HG02623 (cell line): ENCODE results near the gene WDR17.

Experiments used
- ATAC-seq: cut with Tn5 transposase; IDR thresholded peaks from one replicate; pipeline ENCODE4 v1.9.1; 2021; ENCODE audit warnings: moderate library complexity; ENCODE audit not compliant: unreplicated experiment

The WDR17 gene

DNA sequence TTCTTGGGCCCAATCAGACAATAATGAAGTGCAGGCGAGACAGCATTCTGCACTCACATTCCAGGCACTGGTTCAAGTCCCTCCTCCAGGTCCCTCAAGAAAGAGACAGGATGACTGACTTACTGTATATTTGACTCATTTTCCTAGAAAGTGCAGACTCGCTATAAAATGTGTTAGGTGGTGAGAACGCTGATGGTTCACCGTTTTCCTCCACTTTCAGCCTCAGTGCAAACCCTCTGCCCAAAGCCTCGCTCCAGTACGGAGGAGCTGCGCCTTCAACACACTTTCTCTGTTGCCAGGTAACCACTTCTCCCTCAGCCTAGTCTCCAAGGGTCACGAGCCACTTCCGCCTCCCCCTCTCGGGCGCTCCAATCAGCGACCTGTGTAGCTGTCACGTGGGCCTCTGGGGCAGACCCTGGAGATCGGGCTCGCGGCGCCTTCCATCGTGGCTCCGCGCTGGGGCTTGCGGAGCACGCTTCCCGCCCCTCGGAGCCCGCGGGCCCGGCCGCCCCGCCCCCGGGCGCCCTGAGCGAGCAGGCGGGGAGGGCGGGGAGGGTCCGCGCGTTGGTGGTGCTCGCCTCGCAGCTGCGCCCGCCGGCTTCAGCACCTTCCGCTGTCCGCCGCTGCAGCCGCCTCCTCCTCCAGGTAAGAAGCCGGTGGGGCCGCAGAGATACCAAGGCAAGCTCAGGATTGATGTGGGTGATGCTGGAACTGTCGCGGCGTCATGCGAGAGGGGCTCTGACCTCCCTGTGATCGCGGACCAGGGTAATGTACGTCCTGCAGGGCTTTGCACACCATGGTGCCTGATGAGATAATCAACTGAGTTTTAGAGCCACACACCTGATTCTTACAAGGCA, at the start of gene WDR17:
Gene WDR17, plus strand, starts transcription at position 407 of the 857 bp plus-strand sequence. CDS start 45,740 bp downstream, outside the sequence.
- ATAC-seq, result peak; percentile 100

DNA sequence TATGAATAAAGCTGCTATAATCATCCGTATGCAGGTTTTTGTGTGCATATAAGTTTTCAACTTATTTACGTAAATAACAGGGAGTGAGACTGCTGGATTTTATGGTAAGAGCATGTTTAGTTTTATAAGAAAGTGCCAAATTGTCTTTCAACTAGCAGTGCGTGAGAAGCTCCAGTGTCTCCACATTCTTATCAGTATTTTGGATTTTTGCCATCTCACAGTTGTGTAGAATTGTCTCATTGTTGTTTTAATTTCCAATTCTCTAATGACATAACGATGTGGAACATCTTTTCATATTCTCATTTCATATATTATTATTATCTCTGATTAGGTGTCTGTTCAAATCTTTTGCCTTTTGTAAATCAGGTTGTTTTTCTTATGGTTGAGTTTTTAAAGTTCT, 49.0 kb upstream of the WDR17 start:
- no peak for ATAC-seq

DNA sequence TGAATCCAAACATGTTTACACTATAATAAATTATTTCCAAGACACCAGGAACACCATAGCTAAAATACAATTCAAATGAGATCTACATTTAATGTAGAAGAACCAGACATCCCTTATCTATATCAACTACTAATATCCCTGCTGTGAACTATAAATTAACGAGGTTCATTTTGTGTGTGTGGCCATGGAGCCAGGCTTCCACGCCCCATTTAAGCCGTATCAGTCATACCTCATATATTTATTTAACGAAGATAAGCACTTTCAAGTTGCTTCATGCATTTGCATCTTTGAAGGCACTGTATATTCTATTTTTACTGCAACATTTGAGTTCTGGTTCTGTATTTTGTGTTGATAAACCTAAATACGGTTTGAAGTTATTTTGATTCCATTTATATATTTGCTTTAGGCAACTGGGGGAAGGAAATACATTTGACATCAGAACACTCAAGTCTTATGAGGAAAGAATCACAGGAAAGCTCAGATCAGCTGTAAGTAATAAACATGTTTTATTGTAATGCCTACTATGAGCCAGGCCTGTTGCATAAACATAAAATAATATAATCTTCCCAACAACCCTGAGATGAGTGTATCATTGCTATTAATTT, 45.1 kb upstream of the WDR17 start:
- ATAC-seq, result no peak

DNA sequence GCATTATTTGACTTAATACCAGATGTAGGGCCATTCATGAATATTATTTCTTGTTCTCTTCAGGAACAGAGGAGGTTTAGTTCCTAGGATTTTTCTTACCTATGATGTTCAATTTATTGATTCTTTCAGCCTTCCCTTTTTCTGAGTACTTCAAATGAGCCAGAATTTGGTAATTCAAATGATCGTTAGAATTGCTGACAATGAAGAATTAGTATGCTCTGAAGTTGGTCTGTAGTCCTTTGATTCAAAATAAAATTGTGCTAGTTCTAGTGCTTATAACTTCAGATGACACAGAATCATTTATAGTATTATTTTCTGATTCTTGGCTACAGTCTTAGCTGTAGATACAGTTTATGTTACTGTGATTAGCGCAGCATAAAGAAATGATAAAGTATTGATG, 35.2 kb upstream of the WDR17 start:
- no peak for ATAC-seq

DNA sequence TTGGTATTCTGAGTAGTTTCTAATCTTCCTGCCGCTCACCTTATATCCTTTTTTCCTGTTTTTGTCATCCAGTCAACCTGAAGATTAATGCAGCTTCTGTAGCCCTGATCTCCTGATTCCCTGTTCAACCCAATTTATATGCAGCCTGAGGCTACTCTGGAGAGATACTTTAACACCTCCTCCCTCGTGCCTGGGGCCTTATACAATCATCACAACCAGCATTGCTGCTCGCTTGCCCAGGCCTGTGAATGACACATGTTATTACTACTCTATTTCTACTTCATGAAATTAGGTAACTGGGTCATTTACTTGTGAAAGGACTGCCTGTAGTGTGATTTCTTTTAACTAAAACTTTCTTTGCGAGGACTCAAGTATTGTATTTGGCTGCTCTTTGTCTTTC, 33.7 kb upstream of the WDR17 start:
- no peak for ATAC-seq

DNA sequence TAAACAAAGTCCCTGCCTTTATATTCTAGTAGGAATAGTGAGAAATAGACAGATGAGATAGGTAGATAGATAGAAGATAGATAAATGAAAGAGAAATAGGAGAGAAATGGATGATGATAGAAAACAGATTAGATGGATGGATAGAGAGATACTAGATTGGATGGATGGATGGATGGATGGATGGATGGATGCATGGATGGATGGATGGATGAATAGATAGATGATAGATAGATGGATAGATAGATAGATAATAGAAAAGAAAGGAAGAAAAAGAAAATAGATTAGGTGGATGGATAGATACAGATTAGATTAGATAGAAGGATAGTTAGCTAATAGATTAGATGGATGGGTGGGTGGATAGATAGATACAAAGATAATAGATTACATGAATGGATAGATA, 33.2 kb upstream of the WDR17 start:
- no peak for ATAC-seq

DNA sequence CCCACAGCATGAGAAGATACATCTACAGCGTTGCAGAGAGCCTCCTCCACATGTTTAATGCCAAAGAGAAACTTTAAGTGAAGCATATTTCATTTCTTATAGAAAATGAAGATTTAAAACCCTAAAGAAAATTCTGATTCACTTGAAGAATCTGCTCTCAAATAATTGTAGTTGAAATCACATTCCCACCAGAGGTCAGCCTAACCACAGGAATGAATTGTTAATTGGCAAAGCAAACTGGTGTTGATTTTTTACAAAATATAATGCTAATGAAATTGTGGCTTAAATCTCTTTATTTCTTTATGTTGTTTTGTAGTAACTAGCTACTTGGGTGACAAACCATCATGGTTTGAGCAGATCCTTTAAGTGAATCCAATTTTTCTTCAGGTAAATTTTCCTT, 31.1 kb upstream of the WDR17 start:
- ATAC-seq, result no peak

DNA sequence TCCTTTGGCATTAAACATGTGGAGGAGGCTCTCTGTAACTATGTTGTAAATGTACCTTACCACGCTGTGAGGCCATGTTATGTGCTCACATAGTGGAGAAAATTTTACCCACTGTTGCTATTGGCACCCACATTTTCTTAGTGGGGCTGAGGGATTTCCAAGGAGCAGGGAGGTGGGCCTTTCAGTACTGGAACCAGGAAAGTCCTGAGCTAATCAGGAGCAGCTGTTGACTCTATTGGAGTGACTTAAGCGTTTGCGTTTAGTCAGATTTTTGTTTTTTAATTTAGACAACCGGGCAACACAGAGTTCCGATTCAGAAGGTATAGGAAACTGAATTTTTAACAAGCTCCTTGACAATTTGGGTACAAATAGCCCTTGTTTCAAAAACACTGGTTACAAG, 30.7 kb upstream of the WDR17 start:
- ATAC-seq, result no peak

DNA sequence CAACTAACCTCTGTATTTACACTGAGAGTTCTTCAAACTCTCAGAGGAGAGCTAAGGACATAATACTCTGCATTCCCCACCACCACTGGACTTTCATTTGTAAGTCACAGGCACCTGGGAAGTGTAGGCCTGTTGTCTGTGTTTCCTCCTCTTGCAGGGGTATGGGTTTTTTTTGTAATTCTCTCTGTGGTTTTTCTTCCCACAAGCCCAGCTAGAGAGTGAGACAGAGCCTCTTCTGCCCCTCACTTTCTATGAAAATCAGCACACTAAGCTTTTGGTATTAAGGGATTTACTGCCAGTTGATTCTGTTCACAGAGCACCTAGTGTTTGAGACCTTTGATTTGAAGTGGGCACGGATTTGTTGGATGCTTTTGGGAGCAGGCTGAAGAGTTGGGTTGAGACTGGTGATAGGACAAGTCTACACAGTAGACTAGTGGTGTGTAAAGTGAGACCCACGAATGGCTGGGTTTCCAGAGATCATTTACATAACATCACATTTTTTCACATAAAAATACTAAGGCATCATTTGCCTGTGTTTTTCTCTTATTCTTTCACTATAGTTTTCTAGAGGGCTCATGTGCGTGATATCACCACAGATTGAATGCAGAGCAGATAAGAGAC, 28.9 kb upstream of the WDR17 start:
- peak; percentile 94 for ATAC-seq

DNA sequence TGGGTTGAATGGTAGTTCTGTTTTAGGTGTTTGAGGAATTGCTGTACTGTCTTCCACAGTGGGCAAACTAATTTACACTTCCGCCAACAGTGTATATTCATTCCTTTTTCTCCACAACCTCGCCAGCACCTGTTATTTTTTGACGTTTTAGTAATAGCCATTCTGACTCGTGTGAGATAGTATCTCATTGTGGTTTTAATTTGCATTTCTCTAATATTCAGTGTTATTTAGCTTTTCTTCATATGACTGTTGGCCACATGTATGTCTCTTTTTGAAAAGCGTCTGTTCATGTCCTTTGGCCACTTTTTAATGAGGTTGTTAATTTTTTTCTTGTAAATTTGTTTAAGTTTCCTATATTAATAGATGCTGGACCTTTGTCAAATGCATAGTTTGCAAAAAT, 26.9 kb upstream of the WDR17 start:
- no peak for ATAC-seq

DNA sequence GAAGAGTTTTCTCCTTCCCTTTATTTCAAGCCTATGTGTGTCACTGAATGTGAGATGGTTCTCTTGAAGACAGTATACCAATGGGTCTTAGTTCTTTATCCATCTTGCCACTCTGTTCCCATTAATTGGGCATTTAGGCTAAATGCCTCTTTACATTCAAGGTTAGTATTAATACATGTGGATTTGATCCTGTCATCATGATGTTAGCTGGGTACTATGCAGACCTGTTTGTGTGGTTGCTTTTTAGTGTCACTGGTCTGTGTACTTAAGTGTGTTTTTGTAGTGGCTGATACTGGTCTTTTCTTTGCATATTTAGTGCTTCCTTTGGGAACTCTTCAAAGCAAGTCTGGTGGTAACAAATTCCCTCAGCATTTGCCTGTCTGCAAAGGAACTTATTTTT, 23.4 kb upstream of the WDR17 start:
- no peak for ATAC-seq

DNA sequence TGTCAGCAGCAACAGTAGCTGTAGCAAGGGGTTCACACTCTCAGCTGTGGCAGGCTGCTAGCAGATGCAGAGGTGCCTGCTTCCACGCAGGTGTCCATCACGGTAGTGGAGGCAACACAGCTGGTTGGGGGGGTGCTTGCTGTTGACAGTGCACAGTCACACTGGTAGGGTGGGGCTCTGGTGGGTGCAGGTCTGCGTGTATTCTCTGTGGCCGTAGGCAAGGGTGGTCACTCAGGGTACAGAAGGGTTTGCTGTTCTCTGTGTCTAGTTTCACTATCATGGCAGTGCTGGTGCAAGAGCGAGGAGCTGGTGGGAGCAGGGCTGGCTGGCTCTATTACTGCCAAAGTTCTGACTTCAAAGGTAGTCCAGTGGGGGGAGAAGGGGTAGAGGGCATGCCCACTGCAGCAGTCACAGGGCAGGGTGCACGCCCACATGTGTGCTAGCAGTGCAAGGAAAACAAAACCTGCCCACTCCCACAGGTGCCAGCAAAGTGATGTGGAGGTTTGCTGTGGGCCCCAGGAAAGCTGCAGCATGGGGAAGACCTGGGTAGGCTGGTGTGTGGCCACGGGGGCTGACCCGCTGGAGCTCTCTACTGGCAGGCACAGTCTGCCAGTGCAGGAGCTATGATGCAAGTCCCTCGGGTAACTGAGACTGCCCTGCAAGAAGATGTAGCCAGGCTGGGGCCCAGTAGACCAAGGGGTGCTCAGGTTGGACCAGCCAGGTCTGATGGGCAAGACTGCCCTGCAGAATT, 21.6 kb upstream of the WDR17 start:
- no peak for ATAC-seq

DNA sequence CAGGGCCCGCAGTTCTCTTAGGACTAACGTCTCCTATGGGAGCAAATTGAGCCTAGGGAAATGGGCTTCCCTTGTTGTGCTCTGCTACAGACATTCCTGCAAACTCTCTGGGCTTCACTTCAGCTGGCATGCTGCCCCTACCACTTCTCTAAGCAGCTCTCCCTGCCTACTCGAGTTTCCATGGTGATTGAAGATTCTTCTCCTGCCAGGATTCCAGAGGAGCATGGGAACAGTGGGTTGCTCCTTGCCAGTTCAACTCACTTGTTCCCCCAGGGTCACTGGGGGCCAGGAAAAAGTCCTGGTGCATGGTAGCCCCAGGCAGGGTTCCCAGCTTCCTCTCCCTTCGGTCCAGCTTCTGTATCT, 21.1 kb upstream of the WDR17 start:
- ATAC-seq, result no peak

DNA sequence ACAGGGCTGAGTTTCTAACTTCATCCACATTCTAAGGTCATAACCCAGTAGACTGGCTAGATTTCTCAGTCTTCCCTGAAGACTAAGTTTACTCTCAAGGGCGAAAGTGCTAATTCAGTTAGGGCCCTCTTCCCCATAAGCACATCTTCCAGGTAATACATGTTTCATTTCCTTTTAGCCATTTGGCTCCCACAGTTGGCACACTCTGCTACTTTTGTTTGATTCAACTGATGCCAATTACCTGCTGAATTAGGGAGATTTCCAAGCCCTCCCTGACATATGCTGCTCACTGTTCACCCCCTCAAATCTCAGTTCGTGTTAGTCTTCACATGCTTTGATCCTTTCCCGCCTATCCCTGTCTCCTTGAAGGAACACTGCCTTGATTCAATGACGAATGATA, 17.0 kb upstream of the WDR17 start:
- no peak for ATAC-seq

DNA sequence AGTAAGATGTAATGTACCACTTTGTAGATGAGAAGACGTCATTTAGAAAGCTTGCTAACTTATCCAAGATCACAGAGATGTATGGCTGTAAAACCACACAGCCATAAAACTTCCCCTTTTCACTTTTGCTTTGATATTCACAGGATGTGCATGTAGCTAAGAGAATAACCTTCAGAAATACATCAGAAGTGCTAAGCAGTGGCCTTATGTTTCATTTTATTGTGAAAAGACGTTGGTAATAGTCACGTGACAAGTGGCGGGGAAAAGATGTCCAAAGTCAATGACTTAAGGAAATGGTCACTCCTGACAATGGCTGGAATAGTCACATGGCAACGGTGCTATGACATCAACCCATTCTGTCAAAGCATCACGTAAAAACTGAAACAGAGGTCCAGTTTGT, 12.9 kb upstream of the WDR17 start:
- peak; percentile 98 for ATAC-seq

DNA sequence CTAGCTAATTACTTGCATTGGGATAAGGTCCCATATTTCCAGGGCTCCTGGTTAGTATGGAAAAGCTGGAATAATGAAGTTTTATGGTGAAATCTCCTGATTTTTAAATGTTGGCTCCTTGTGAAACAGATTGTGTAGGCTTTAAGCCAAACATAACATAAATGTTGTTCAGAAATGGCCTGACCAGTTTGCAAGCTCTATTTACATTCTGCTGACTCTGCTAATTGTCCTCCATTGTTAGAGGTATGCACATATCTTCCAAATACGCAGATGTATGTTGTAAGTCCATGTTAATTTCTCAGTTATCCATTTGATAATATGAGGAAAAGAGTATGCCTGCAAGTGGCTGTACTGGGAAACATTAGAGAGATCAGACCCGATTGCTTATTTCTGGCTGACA, 11.9 kb upstream of the WDR17 start:
- no peak for ATAC-seq

DNA sequence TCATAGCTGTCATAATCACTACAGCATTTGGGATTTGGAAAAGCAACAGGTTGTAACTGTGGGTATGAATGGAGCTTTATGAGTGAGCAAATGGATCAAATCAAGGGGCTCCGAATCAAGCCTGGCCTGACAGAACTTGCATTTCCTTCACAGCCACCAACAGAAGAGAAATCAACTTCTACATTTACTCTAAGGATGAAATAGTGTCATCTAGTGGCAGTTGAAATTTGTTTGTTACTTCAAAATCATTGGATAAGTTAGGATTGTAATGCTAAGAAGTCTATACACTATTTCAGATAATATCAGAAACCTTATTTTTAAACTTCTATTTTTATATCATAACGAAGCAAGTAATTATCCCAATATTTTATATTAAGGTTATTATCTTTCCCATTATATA, 10.7 kb upstream of the WDR17 start:
- no peak for ATAC-seq

DNA sequence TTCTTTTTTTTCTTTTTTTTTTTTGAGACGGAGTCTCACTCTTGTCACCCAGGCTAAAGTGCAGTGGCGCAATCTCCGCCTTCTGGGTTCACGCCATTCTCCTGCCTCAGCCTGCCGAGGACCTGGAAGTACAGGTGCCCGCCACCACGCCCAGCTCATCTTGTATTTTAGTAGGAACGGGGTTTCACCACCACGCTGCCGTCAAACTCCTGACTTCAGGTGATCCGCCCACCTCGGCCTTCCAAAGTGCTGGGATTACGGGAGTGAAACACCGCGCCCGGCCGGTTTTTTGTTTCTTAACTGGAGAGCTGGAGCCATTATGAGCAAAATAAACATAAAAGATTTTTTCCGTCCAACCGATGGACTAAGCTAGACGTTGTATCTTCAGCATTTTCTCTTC, 1.9 kb upstream of the WDR17 start:
- no peak for ATAC-seq

DNA sequence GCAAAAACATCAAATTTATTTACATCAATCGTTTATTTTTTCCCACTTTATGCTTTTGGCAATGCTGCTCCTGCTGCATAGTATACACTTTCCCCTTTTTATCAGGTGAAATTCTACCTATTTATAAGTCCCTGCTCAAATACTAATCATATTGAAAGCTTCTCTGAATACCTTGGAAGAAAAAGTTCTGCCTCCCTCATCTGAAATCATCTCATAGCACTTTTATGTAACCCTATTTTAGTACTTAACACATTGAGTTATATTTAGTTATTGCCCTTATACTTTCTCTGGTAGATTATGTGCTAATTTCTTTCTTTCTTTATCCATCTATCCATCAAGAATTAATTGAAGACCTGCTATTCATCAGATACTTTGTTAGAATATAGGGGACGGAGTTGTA, 1.1 kb upstream of the WDR17 start:
- no peak for ATAC-seq

DNA sequence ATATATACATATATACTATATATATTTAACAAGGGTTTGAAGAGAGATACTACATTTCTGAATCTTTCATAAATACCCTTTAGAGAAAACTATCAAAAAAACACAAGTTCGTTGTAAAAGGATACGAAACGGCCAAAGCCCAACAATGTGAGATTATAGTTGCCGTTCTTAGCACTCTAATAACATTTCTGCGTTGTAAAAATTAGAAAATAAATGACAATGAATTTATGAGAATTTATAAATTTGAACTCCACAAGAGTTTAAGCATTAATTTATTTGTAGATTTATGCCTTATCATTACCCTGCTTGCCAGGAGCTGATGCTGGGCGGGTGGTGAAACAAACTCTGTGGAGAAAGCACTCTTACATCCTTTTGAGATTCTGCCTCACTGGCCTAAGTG, 1.1 kb downstream of the WDR17 start:
- no peak for ATAC-seq

DNA sequence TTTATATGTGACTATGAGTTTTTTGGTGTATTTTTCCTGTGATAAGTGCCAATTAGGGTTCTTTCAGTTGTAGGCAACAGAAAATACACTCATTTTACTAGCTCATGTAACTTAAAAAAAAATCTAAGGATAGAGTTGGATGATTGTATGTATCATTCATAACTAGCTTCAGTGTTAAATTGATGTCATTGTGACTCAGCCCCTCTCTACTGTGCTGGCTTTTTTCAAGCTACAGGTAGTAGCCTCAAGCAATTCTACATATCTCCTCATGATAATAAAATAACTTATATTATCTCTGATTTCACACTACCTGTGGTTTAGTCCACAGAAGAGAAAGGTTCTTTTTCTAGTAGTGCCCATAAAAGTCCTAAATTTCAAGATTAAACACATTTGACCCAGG, 11.9 kb downstream of the WDR17 start:
- ATAC-seq, result no peak

DNA sequence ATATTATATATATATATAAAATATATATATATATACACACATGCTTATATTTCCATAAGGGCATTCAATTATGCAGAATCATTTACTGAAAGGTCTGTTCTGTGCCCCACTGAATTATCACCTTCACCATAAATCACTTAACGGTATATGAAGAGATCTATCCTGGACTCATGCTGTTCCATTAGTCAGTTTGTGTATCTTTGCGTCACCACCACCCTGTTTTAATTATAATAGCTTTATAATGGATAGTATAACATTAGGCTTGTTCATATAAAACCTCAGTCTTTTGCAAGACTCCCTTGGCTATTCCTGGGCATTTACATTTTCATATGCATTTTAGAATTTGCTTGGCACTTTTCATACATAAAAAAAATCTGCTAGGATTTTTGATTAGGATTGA, 19.1 kb downstream of the WDR17 start:
- no peak for ATAC-seq
